ENCODE results near the gene CYP4A11.
"Not testable (repeated sequence)": the region's sequence is repeated elsewhere in the genome, so short reads cannot be mapped to it uniquely, and the experiment has no call there.

Gene CYP4A11

GRCh38 chr1:46941135-46941694 is at the start of gene CYP4A11:
TSS of gene CYP4A11 (minus strand) at chr1:46941476. CDS start at chr1:46941433, 43 bp downstream.
- no peak for DNase-seq (ENCODE audit: low read depth in 2 of 3, low spot score in 2 of 3)

- DNase-seq (ENCODE audit: low read depth in 2 of 3, low spot score in 2 of 3) = not testable (repeated sequence)
These were observed 49.3 kb upstream of the CYP4A11 start for GRCh38 chr1:46990541-46990940.

GRCh38 chr1:46983830-46984586 is 42.7 kb upstream of the CYP4A11 start:
- no peak for DNase-seq (ENCODE audit: low read depth in 2 of 3, low spot score in 2 of 3)

GRCh38 chr1:46983166-46983829 is 42.0 kb upstream of the CYP4A11 start:
- DNase-seq (ENCODE audit: low read depth in 2 of 3, low spot score in 2 of 3) = no peak

- DNase-seq (ENCODE audit: low read depth in 2 of 3, low spot score in 2 of 3) = no peak
These were observed 27.8 kb upstream of the CYP4A11 start for GRCh38 chr1:46969014-46969619.

- not testable (repeated sequence) for DNase-seq (ENCODE audit: low read depth in 2 of 3, low spot score in 2 of 3)
These were observed 21.0 kb upstream of the CYP4A11 start for GRCh38 chr1:46962272-46962671.

GRCh38 chr1:46961066-46961758 is 19.9 kb upstream of the CYP4A11 start:
- DNase-seq (ENCODE audit: low read depth in 2 of 3, low spot score in 2 of 3) = no peak

GRCh38 chr1:46960250-46960649 is 19.0 kb upstream of the CYP4A11 start:
- no peak for DNase-seq (ENCODE audit: low read depth in 2 of 3, low spot score in 2 of 3)

- DNase-seq (ENCODE audit: low read depth in 2 of 3, low spot score in 2 of 3) = not testable (repeated sequence)
These were observed 13.8 kb upstream of the CYP4A11 start for GRCh38 chr1:46955116-46955515.

GRCh38 chr1:46953847-46954246 is 12.6 kb upstream of the CYP4A11 start:
- DNase-seq (ENCODE audit: low read depth in 2 of 3, low spot score in 2 of 3) = not testable (repeated sequence)

- DNase-seq (ENCODE audit: low read depth in 2 of 3, low spot score in 2 of 3) = not testable (repeated sequence)
These were observed 8.1 kb upstream of the CYP4A11 start for GRCh38 chr1:46949417-46949666.

GRCh38 chr1:46948629-46949416 is 7.5 kb upstream of the CYP4A11 start:
- no peak for DNase-seq (ENCODE audit: low read depth in 2 of 3, low spot score in 2 of 3)

GRCh38 chr1:46947706-46948105 is 6.4 kb upstream of the CYP4A11 start:
- not testable (repeated sequence) for DNase-seq (ENCODE audit: low read depth in 2 of 3, low spot score in 2 of 3)

GRCh38 chr1:46942086-46942485 is 810 bp upstream of the CYP4A11 start:
- DNase-seq (ENCODE audit: low read depth in 2 of 3, low spot score in 2 of 3) = no peak

- no peak for DNase-seq (ENCODE audit: low read depth in 2 of 3, low spot score in 2 of 3)
These were observed 969 bp downstream of the CYP4A11 start for GRCh38 chr1:46940307-46940706.

- DNase-seq (ENCODE audit: low read depth in 2 of 3, low spot score in 2 of 3) = no peak
These were observed 4.0 kb downstream of the CYP4A11 start for GRCh38 chr1:46937270-46937669.

- DNase-seq (ENCODE audit: low read depth in 2 of 3, low spot score in 2 of 3) = no peak
These were observed 4.5 kb downstream of the CYP4A11 start for GRCh38 chr1:46936788-46937187.

GRCh38 chr1:46934852-46935251 is 6.4 kb downstream of the CYP4A11 start:
- DNase-seq (ENCODE audit: low read depth in 2 of 3, low spot score in 2 of 3) = not testable (repeated sequence)

- not testable (repeated sequence) for DNase-seq (ENCODE audit: low read depth in 2 of 3, low spot score in 2 of 3)
These were observed 9.3 kb downstream of the CYP4A11 start for GRCh38 chr1:46932020-46932419.

GRCh38 chr1:46931151-46931550 is 10.1 kb downstream of the CYP4A11 start:
- DNase-seq (ENCODE audit: low read depth in 2 of 3, low spot score in 2 of 3) = no peak
